Hematopoietic multipotent progenitor cell treated with erythropoietin and hydrocortisone succinate and interleukin-3 and kit ligand, for 15 days (in vitro differentiated cells): Measurements from ENCODE around the gene UCKL1.

ENCODE experiments used
- DNase-seq: peaks from one replicate; pipeline ENCODE4 v3.0.0-alpha.2; 2015; ENCODE audit warnings: low spot score

The UCKL1 gene

DNA sequence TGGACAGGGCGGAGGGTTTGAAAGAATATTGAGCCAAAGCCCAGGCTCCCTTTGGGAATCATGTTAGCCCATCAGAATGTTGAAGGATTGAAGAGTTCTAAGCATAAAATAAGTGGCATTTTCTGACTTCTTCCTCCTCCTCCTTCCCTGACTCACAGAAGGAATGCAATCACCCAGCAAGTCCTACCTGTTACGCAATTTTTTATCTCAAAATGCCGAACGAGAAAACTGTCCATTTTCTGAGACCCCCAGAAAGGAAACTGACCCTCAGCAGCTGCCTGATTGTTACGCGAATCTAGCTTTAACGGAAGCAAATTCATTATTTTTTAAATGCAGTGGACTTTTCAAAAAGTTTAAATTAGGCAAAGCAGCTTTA is 66.0 kb downstream of the UCKL1 start:
- no peak for DNase-seq
